ENCODE results near the gene CLGN. TPM values are rescaled to one million over a fixed set of nuclear protein-coding genes. Genes with fewer than 3 reads are reported as not detected.

Gene CLGN
- total RNA-seq, 1 experiment from 2014 or later = 2.9 TPM

DNA sequence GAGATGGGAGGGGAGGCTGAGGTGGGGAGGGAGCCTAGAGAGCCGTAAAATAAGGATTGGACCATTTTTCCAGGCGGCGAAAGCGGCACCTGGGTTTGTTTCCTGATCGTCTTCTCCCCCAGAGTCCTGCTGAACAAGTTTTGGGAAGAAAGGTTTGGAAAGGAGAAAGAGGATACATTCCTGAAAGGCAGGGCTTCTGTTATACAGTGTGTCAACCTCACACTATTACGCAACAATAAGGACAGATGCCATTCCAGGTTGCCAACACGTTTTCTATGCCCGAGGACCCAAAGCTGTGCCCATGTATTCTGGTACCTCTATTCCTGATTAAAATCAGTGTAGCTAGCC lies 53.3 kb downstream of the CLGN start:
- TF ChIP-seq, protein P1, sequence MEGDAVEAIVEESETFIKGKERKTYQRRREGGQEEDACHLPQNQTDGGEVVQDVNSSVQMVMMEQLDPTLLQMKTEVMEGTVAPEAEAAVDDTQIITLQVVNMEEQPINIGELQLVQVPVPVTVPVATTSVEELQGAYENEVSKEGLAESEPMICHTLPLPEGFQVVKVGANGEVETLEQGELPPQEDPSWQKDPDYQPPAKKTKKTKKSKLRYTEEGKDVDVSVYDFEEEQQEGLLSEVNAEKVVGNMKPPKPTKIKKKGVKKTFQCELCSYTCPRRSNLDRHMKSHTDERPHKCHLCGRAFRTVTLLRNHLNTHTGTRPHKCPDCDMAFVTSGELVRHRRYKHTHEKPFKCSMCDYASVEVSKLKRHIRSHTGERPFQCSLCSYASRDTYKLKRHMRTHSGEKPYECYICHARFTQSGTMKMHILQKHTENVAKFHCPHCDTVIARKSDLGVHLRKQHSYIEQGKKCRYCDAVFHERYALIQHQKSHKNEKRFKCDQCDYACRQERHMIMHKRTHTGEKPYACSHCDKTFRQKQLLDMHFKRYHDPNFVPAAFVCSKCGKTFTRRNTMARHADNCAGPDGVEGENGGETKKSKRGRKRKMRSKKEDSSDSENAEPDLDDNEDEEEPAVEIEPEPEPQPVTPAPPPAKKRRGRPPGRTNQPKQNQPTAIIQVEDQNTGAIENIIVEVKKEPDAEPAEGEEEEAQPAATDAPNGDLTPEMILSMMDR (IDR thresholded peaks at IDR 0.05; ENCODE audit: unreplicated experiment) = no peak
- H3K27ac Mint-ChIP-seq (ENCODE audit: unreplicated experiment) = no peak overlapping the region
- no peaks in the 10 kb centered on the region for H3K36me3 Mint-ChIP-seq (ENCODE audit: insufficient read depth, unreplicated experiment)
- BruUV-seq (replicated peaks) = no TSS peak
- H3K4me1 Mint-ChIP-seq (ENCODE audit: low read depth, unreplicated experiment) = peaks cover 23% of the 10 kb centered on the region
- intact Hi-C loops (cut with micrococcal nuclease; ENCODE audit: unreplicated experiment) = loop anchor here (10.0 kb wide), 3 partner anchors 151 to 1611 kb away; partner anchors contain the start of gene ELMOD2
- no peaks in the 10 kb centered on the region for H3K9me3 Mint-ChIP-seq (ENCODE audit: low read depth, unreplicated experiment)
- CTCF ChIA-PET = interaction anchor here (0.6 to 2.9 kb wide), 4 partner anchors 14 to 708 kb away, joined by 3 to 17 read pairs (median 6); no protein-coding TSS in a partner anchor
- no peaks in the 10 kb centered on the region for H3K27me3 Mint-ChIP-seq (ENCODE audit: unreplicated experiment)
- H3K4me3 Mint-ChIP-seq (ENCODE audit: low read depth, unreplicated experiment) = no peak overlapping the region
- DNase-seq = no peak

DNA sequence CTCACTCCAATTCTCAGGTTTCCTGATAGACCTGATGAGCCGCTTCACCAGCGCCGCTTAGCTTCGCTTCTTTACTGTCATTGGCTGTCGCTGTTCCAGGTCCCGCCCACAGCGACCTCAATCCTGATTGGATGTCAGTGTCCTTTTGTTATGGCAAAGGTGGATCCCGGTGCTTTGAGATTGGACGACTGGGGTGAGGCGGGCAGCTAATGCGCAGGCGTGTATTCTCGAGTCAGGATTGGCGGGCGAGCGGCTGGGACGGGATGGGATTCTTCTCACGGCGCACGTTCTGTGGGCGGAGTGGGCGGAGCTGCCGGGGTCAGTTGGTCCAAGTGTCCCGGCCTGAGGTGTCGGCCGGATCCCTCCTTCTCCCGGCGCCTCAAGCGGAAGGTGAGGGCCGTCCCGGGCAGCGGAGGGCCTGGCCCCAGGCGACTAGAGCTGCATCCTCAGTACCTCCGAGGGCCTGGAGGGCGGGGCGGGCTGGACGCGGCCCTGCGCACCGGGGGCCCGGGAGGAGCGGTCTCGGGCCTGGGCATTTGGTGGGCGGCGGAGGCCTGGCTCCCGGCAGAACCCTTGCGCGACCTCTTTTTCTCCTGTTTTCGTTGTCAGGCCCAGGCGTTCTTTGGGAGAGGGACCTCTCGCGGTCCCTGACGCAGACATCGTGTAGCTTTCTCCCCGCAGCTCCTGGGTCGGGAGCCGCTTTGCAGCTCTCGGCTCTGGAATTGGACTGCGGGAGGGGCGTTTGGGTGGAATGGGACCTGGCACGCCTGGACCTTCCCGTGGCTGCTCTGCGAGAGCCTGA lies 53.9 kb downstream of the CLGN start, which contains the start of gene SCOC:
Gene SCOC (plus strand): TSS at position 319 of the 802 bp plus-strand sequence. CDS start 5,525 bp downstream, outside the sequence.
- peak; percentile 94 for DNase-seq
- Mint-ChIP-seq H3K4me1 (ENCODE audit: low read depth, unreplicated experiment) (peaks cover 23% of the 10 kb centered on the region), H3K27ac (ENCODE audit: unreplicated experiment) (no peak within 1 kb of the TSS), H3K4me3 (ENCODE audit: low read depth, unreplicated experiment) (no peak within 1 kb of the TSS), H3K36me3 (ENCODE audit: insufficient read depth, unreplicated experiment) (no peaks in the 10 kb centered on the region), H3K9me3 (ENCODE audit: low read depth, unreplicated experiment) (no peaks in the 10 kb centered on the region), H3K27me3 (ENCODE audit: unreplicated experiment) (no peaks in the 10 kb centered on the region)
- BruUV-seq (replicated peaks) = no TSS peak
- intact Hi-C loops (cut with micrococcal nuclease; ENCODE audit: unreplicated experiment) = loop anchor here (10.0 kb wide), 3 partner anchors 151 to 1611 kb away; partner anchors contain the start of gene ELMOD2
- TF ChIP-seq, protein P1 (IDR thresholded peaks at IDR 0.05; ENCODE audit: unreplicated experiment) = no peak
- CTCF ChIA-PET = interaction anchor here (0.6 to 2.9 kb wide), 6 partner anchors 14 to 708 kb away, joined by 3 to 17 read pairs (median 5); no protein-coding TSS in a partner anchor

DNA sequence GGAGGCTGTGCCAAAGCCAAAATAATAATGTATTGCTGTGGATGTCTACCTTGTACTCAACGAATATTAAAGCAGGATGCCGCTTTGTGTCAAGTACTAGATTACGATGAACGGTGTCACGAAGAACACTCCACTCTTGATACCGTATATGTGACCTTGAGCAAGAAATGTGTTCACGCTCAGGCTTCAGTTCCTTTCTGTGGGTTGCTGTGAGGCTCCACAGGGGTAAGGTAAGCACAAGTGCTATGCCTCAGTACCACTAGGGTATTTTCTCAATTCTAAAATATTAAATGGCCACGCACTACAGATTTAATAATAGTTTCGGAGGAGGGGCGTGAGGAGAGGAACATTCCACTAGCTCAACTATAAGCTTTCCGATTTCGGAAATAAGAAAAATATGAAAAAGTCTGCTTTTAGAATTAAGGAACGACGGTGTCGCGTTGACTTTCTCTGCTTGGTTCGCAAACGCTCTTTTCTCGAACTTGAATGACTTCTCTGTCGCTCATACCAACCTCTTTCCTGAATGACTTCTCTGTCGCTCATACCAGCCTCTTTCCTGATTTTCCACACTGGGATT lies 54.6 kb downstream of the CLGN start:
- no peak overlapping the region for H3K4me3 Mint-ChIP-seq (ENCODE audit: low read depth, unreplicated experiment)
- TF ChIP-seq, protein P1 (IDR thresholded peaks at IDR 0.05; ENCODE audit: unreplicated experiment) = no peak
- H3K4me1 Mint-ChIP-seq (ENCODE audit: low read depth, unreplicated experiment) = peaks cover 23% of the 10 kb centered on the region
- H3K36me3 Mint-ChIP-seq (ENCODE audit: insufficient read depth, unreplicated experiment) = no peaks in the 10 kb centered on the region
- BruUV-seq (replicated peaks) = no TSS peak
- DNase-seq = no peak
- no peaks in the 10 kb centered on the region for H3K27me3 Mint-ChIP-seq (ENCODE audit: unreplicated experiment)
- CTCF ChIA-PET = interaction anchor here (0.6 to 2.9 kb wide), 3 partner anchors 13 to 508 kb away, joined by 3 to 17 read pairs (median 5); no protein-coding TSS in a partner anchor
- no peak overlapping the region for H3K27ac Mint-ChIP-seq (ENCODE audit: unreplicated experiment)
- intact Hi-C loops (cut with micrococcal nuclease; ENCODE audit: unreplicated experiment) = loop anchor here (10.0 kb wide), 3 partner anchors 152 to 1612 kb away; partner anchors contain the start of gene ELMOD2
- H3K9me3 Mint-ChIP-seq (ENCODE audit: low read depth, unreplicated experiment) = no peaks in the 10 kb centered on the region

DNA sequence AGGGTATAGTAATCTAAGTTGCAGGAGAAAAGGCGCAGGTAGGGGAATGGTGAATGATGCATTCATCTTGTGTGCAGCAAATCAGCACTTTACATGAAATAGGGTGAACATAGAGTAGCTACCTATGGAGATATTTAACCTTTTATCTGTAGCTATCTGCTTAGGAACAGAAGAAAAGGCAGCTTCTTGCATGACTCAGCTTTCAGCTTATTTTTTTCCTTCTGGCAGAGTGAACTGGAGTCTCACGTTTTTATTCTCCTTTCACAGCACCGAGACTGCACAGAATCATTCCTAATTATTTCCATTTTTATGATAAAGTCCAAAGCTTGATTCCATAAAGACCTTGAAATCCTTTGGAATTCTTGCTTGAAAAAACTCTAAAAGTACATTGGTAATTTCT lies 58.8 kb downstream of the CLGN start:
- CTCF ChIA-PET = no interaction called here
- TF ChIP-seq, protein P1 (IDR thresholded peaks at IDR 0.05; ENCODE audit: unreplicated experiment) = no peak

More for the DNA sequence above, 58.8 kb downstream of the CLGN start:
- Mint-ChIP-seq H3K4me1 (ENCODE audit: low read depth, unreplicated experiment) (peaks cover 11% of the 10 kb centered on the region), H3K27me3 (ENCODE audit: unreplicated experiment) (no peaks in the 10 kb centered on the region), H3K9me3 (ENCODE audit: low read depth, unreplicated experiment) (no peaks in the 10 kb centered on the region), H3K4me3 (ENCODE audit: low read depth, unreplicated experiment) (no peak overlapping the region), H3K36me3 (ENCODE audit: insufficient read depth, unreplicated experiment) (peaks cover 6% of the 10 kb centered on the region), H3K27ac (ENCODE audit: unreplicated experiment) (no peak overlapping the region)
- BruUV-seq (replicated peaks) = no TSS peak
- intact Hi-C loops (cut with micrococcal nuclease; ENCODE audit: unreplicated experiment) = no loop called here
- no peak for DNase-seq

All from Calu3 (cell line).